Activated naive CD8-positive, alpha-beta T cell (primary cell): ENCODE data around the gene SEPTIN12.

Experiments used
- H3K27ac Mint-ChIP-seq: one replicate; pipeline ENCODE4 v1.8.0; 2021; ENCODE audit warnings: mixed read lengths
- H3K27me3 Mint-ChIP-seq: one replicate; pipeline ENCODE4 v1.8.0; 2021; ENCODE audit warnings: mixed read lengths
- H3K36me3 Mint-ChIP-seq: one replicate; pipeline ENCODE4 v1.8.0; 2021; ENCODE audit warnings: mixed read lengths
- H3K4me1 Mint-ChIP-seq: one replicate; pipeline ENCODE4 v1.8.0; 2021; ENCODE audit warnings: low read depth, mixed read lengths
- H3K4me3 Mint-ChIP-seq: one replicate; pipeline ENCODE4 v1.8.0; 2021; ENCODE audit warnings: mild to moderate bottlenecking, mixed read lengths
- H3K9me3 Mint-ChIP-seq: one replicate; pipeline ENCODE4 v1.8.0; 2021; ENCODE audit warnings: low read depth, mixed read lengths

Gene SEPTIN12

GRCh38 chr16:4760221-4760910, 27.8 kb downstream of the SEPTIN12 start:
- Mint-ChIP-seq H3K27me3 (no peaks in the 10 kb centered on the region), H3K4me1 (peaks cover 6% of the 10 kb centered on the region), H3K36me3 (peaks cover 6% of the 10 kb centered on the region), H3K9me3 (no peaks in the 10 kb centered on the region), H3K27ac (no peak overlapping the region), H3K4me3 (no peak overlapping the region)

- Mint-ChIP-seq H3K9me3 (no peaks in the 10 kb centered on the region), H3K4me3 (no peak overlapping the region), H3K27me3 (no peaks in the 10 kb centered on the region), H3K4me1 (no peaks in the 10 kb centered on the region), H3K27ac (no peak overlapping the region), H3K36me3 (peaks cover 9% of the 10 kb centered on the region)
Observed at GRCh38 chr16:4755687-4756086, 32.5 kb downstream of the SEPTIN12 start.

- no peaks in the 10 kb centered on the region for H3K4me1 Mint-ChIP-seq
- H3K36me3 Mint-ChIP-seq = peaks cover 9% of the 10 kb centered on the region
Observed at GRCh38 chr16:4754865-4755264, 33.3 kb downstream of the SEPTIN12 start.

GRCh38 chr16:4753227-4753626, 34.9 kb downstream of the SEPTIN12 start:
- Mint-ChIP-seq H3K9me3 (no peaks in the 10 kb centered on the region), H3K36me3 (peaks cover 9% of the 10 kb centered on the region), H3K4me3 (no peak overlapping the region), H3K4me1 (peaks cover 10% of the 10 kb centered on the region), H3K27ac (no peak overlapping the region), H3K27me3 (no peaks in the 10 kb centered on the region)

More at GRCh38 chr16:4754865-4755264, 33.3 kb downstream of the SEPTIN12 start:
- H3K9me3 Mint-ChIP-seq = no peaks in the 10 kb centered on the region
- no peak overlapping the region for H3K4me3 Mint-ChIP-seq
- H3K27me3 Mint-ChIP-seq = no peaks in the 10 kb centered on the region
- no peak overlapping the region for H3K27ac Mint-ChIP-seq

GRCh38 chr16:4752351-4753100, 35.6 kb downstream of the SEPTIN12 start:
- no peak overlapping the region for H3K4me3 Mint-ChIP-seq
- H3K4me1 Mint-ChIP-seq = peaks cover 17% of the 10 kb centered on the region
- no peak overlapping the region for H3K27ac Mint-ChIP-seq
- H3K36me3 Mint-ChIP-seq = peaks cover 9% of the 10 kb centered on the region
- no peaks in the 10 kb centered on the region for H3K9me3 Mint-ChIP-seq
- no peaks in the 10 kb centered on the region for H3K27me3 Mint-ChIP-seq

GRCh38 chr16:4750896-4751295, 37.2 kb downstream of the SEPTIN12 start:
- Mint-ChIP-seq H3K36me3 (peaks cover 7% of the 10 kb centered on the region), H3K4me1 (peaks cover 29% of the 10 kb centered on the region), H3K4me3 (no peak overlapping the region), H3K27me3 (no peaks in the 10 kb centered on the region), H3K27ac (no peak overlapping the region), H3K9me3 (no peaks in the 10 kb centered on the region)

GRCh38 chr16:4749700-4750257, 38.4 kb downstream of the SEPTIN12 start:
- Mint-ChIP-seq H3K4me3 (no peak overlapping the region), H3K4me1 (peaks cover 30% of the 10 kb centered on the region), H3K27me3 (no peaks in the 10 kb centered on the region), H3K36me3 (peaks cover under 1% of the 10 kb centered on the region), H3K9me3 (no peaks in the 10 kb centered on the region), H3K27ac (no peak overlapping the region)

GRCh38 chr16:4748682-4749411, 39.3 kb downstream of the SEPTIN12 start:
- Mint-ChIP-seq H3K27ac (peak overlapping the region; percentile 78), H3K27me3 (no peaks in the 10 kb centered on the region), H3K36me3 (no peaks in the 10 kb centered on the region), H3K9me3 (no peaks in the 10 kb centered on the region), H3K4me1 (peaks cover 30% of the 10 kb centered on the region), H3K4me3 (peak overlapping the region; percentile 40)

GRCh38 chr16:4747906-4748681, 40.1 kb downstream of the SEPTIN12 start:
- Mint-ChIP-seq H3K4me3 (peak overlapping the region; percentile 34), H3K36me3 (no peaks in the 10 kb centered on the region), H3K27me3 (no peaks in the 10 kb centered on the region), H3K9me3 (no peaks in the 10 kb centered on the region), H3K4me1 (peaks cover 36% of the 10 kb centered on the region), H3K27ac (peak overlapping the region; percentile 78)

- Mint-ChIP-seq H3K36me3 (no peaks in the 10 kb centered on the region), H3K27me3 (no peaks in the 10 kb centered on the region), H3K4me3 (no peak overlapping the region), H3K4me1 (peaks cover 40% of the 10 kb centered on the region), H3K9me3 (no peaks in the 10 kb centered on the region), H3K27ac (peak overlapping the region; percentile 78)
Observed at GRCh38 chr16:4746991-4747574, 41.1 kb downstream of the SEPTIN12 start.

- peak overlapping the region; percentile 69 for H3K27ac Mint-ChIP-seq
- H3K9me3 Mint-ChIP-seq = no peaks in the 10 kb centered on the region
- H3K36me3 Mint-ChIP-seq = no peaks in the 10 kb centered on the region
- H3K4me1 Mint-ChIP-seq = peaks cover 40% of the 10 kb centered on the region
- H3K27me3 Mint-ChIP-seq = no peaks in the 10 kb centered on the region
- no peak overlapping the region for H3K4me3 Mint-ChIP-seq
Observed at GRCh38 chr16:4746215-4746614, 41.9 kb downstream of the SEPTIN12 start.

GRCh38 chr16:4745274-4745569, 42.9 kb downstream of the SEPTIN12 start:
- no peak overlapping the region for H3K4me3 Mint-ChIP-seq
- H3K27me3 Mint-ChIP-seq = no peaks in the 10 kb centered on the region
- no peak overlapping the region for H3K27ac Mint-ChIP-seq
- H3K9me3 Mint-ChIP-seq = no peaks in the 10 kb centered on the region
- peaks cover 40% of the 10 kb centered on the region for H3K4me1 Mint-ChIP-seq
- no peaks in the 10 kb centered on the region for H3K36me3 Mint-ChIP-seq

GRCh38 chr16:4744555-4745273, 43.4 kb downstream of the SEPTIN12 start:
- Mint-ChIP-seq H3K9me3 (no peaks in the 10 kb centered on the region), H3K27ac (no peak overlapping the region), H3K4me3 (no peak overlapping the region), H3K4me1 (peaks cover 40% of the 10 kb centered on the region), H3K27me3 (no peaks in the 10 kb centered on the region), H3K36me3 (no peaks in the 10 kb centered on the region)
